GM19395 (cell line): Measurements from ENCODE around the gene PLEKHJ1.

Experiments
- ATAC-seq: cut with Tn5 transposase; IDR thresholded peaks from one replicate; pipeline ENCODE4 v1.9.1; 2021; ENCODE audit warnings: mild to moderate bottlenecking, moderate library complexity; ENCODE audit not compliant: unreplicated experiment

PLEKHJ1 gene

GRCh38 chr19:2249880-2250765 is 14.0 kb upstream of the PLEKHJ1 start:
- ATAC-seq, result no peak

GRCh38 chr19:2249010-2249866 is 13.1 kb upstream of the PLEKHJ1 start, which contains the start of gene AMH:
Gene AMH (plus strand): TSS chr19:2249323. CDS start chr19:2249333, 10 bp downstream.
- no peak for ATAC-seq

- ATAC-seq, result no peak
These were observed 12.2 kb upstream of the PLEKHJ1 start for GRCh38 chr19:2248136-2249009.

GRCh38 chr19:2247433-2248101 is 11.4 kb upstream of the PLEKHJ1 start:
- ATAC-seq, result no peak

GRCh38 chr19:2246801-2247361 is 10.8 kb upstream of the PLEKHJ1 start:
- no peak for ATAC-seq

GRCh38 chr19:2246014-2246620 is 10.0 kb upstream of the PLEKHJ1 start:
- no peak for ATAC-seq

- no peak for ATAC-seq
These were observed 9.1 kb upstream of the PLEKHJ1 start for GRCh38 chr19:2245273-2245672.

- ATAC-seq, result no peak
These were observed 8.4 kb upstream of the PLEKHJ1 start for GRCh38 chr19:2244486-2244885.

GRCh38 chr19:2244125-2244411 is 7.9 kb upstream of the PLEKHJ1 start:
- ATAC-seq, result no peak

- ATAC-seq, result no peak
These were observed 7.4 kb upstream of the PLEKHJ1 start for GRCh38 chr19:2243274-2244124.

GRCh38 chr19:2242816-2243215 is 6.7 kb upstream of the PLEKHJ1 start:
- ATAC-seq, result no peak

- ATAC-seq, result no peak
These were observed 6.0 kb upstream of the PLEKHJ1 start for GRCh38 chr19:2242092-2242537.

- ATAC-seq, result no peak
These were observed 5.0 kb upstream of the PLEKHJ1 start for GRCh38 chr19:2240881-2241760.

- ATAC-seq, result no peak
These were observed 3.9 kb upstream of the PLEKHJ1 start for GRCh38 chr19:2239771-2240770.

- ATAC-seq, result no peak
These were observed 3.0 kb upstream of the PLEKHJ1 start for GRCh38 chr19:2239173-2239572.

- ATAC-seq, result no peak
These were observed 1.7 kb upstream of the PLEKHJ1 start for GRCh38 chr19:2237869-2238153.
